Hepatocyte (in vitro differentiated cells): ENCODE data around the gene CIDEB. TPM values are rescaled to one million over a fixed set of nuclear protein-coding genes. Genes with fewer than 3 reads are reported as not detected.

Experiments
- DNase-seq: peaks from one replicate; pipeline ENCODE4 v3.0.0-alpha.2; 2016; ENCODE audit warnings: low spot score
- H2AFZ ChIP-seq: fragments of 200-600 bp; sonication (generic); 2 replicates; pipeline ENCODE4 v1.6.0; 2016; ENCODE audit warnings: antibody characterized with exemption, mild to moderate bottlenecking
- H3K27ac ChIP-seq: fragments of 200-600 bp; sonication (generic); 2 replicates; pipeline ENCODE4 v1.5.1; 2016; ENCODE audit warnings: mild to moderate bottlenecking
- H3K27me3 ChIP-seq: fragments of 200-600 bp; sonication (generic); 2 replicates; pipeline ENCODE4 v1.6.1; 2016
- H3K36me3 ChIP-seq: fragments of 200-600 bp; sonication (generic); replicated peaks from 2 replicates; pipeline ENCODE4 v1.5.1; 2016; ENCODE audit warnings: low read depth; ENCODE audit not compliant: insufficient read depth
- H3K4me1 ChIP-seq: fragments of 200-600 bp; sonication (generic); 2 replicates; pipeline ENCODE4 v1.5.1; 2016; ENCODE audit warnings: mild to moderate bottlenecking, moderate library complexity; ENCODE audit not compliant: insufficient read depth
- H3K4me2 ChIP-seq: fragments of 200-600 bp; sonication (generic); 2 replicates; pipeline ENCODE4 v1.6.0; 2016
- H3K4me3 ChIP-seq: fragments of 200-600 bp; sonication (generic); 2 replicates; pipeline ENCODE4 v1.5.1; 2016; ENCODE audit warnings: mild to moderate bottlenecking
- H3K79me2 ChIP-seq: fragments of 200-600 bp; sonication (generic); 2 replicates; pipeline ENCODE4 v1.6.0; 2017; ENCODE audit warnings: mild to moderate bottlenecking
- H3K9me2 ChIP-seq: fragments of 200-600 bp; sonication (generic); replicated peaks from 2 replicates; pipeline ENCODE4 v1.6.0; 2017; ENCODE audit warnings: mild to moderate bottlenecking; ENCODE audit not compliant: insufficient read depth
- H3K9me3 ChIP-seq: fragments of 200-600 bp; sonication (generic); 2 replicates; pipeline ENCODE4 v1.5.1; 2016; ENCODE audit warnings: low read depth, mild to moderate bottlenecking
- H4K20me1 ChIP-seq: fragments of 200-600 bp; sonication (generic); 2 replicates; pipeline ENCODE4 v1.6.0; 2016; ENCODE audit warnings: mild to moderate bottlenecking; ENCODE audit not compliant: insufficient read depth, poor library complexity, severe bottlenecking
- EZH2 ChIP-seq: fragments of 200-600 bp; sonication (generic); IDR thresholded peaks from 2 replicates; pipeline ENCODE4 v1.6.1; 2016; ENCODE audit warnings: antibody characterized with exemption, mild to moderate bottlenecking, borderline replicate concordance
- EZH2phosphoT487 ChIP-seq: fragments of 200-600 bp; sonication (generic); IDR thresholded peaks from one replicate; pipeline ENCODE4 v1.6.1; 2018; ENCODE audit warnings: antibody characterized with exemption, mild to moderate bottlenecking, low read depth, moderate library complexity; ENCODE audit not compliant: unreplicated experiment, severe bottlenecking
- WGBS: methylation state at CpG from one replicate; pipeline ENCODE4 v1.1.6; 2016; ENCODE audit warnings: low lambda C conversion rate; ENCODE audit errors: missing lambda C conversion rate; 5-methylcytosine and 5-hydroxymethylcytosine counted together
- polyA plus RNA-seq: library from polyadenylated mRNA; unstranded; fragments of >200 nt; fragmentation: Nextera tagmentation; extraction: Ambion mirVana; gene quantifications from 2 replicates; pipeline ENCODE4 v1.2.1, GENCODE V29; 2016
- total RNA-seq: library from RNA; depleted of rRNA; stranded (reverse); fragments of >200 nt; gene quantifications from 2 replicates; pipeline ENCODE4 v1.2.3, GENCODE V29; 2014
- TF ChIP-seq, protein P1 (sequence below): fragments of 200-600 bp; sonication (generic); IDR thresholded peaks from 2 replicates; pipeline ENCODE4 v1.5.1; 2016; ENCODE audit warnings: antibody characterized with exemption, mild to moderate bottlenecking; ENCODE audit not compliant: poor library complexity

CIDEB gene
- total and polyA plus RNA-seq, 2 experiments from 2014 or later: 43.0 to 59.9 TPM

DNA sequence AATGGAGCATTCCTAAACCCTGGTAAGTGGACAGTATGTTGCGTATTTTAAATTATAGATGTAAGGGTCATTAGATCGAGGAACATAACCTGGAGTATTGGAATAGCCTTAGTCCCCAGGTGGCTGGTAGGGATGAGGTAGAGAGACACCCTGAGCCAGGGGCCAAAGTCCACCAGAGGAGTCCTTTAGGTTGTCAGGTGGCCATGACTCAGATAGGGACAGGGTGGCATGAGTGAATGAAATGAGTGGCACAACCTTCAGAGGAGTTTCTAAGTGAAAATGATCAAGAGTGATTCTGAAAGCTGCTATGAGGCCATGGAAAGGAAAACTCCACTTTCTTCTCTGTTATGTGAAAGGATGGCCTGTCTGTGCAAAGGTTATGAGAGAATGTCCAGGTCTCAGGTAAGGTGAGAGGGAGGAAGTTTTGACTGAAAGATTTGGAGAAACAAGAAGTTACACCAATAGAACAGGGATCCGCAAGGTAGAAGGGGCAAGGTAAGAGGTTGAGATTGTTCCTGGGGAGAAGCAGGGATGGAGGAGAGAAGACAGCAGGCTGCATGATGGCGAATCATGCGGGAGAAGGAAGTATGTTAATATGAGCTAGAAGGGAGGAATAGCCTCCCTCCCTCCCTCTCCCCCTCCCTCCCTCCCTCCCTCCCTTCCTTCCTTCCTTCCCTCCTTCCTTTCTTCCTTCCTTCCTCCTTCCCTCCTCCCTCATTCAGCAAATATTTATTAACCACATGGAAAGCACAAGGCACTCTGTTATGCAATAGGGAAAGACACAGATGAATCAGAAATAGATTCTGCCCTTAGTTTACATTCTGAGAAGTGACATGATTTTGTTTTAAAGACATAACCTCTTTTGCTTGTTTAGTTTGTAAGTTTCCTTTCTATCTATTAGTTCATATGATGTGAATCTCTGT, 46.0 kb upstream of the CIDEB start:
- Histone ChIP-seq H3K27me3 (peaks cover 2% of the 10 kb centered on the region), H2AFZ (no peak overlapping the region), H3K36me3 (no peaks in the 10 kb centered on the region), H3K9me2 (no peaks in the 10 kb centered on the region), H3K9me3 (no peaks in the 10 kb centered on the region), H3K4me1 (no peaks in the 10 kb centered on the region), H3K4me2 (peak overlapping the region; percentile 14), H3K4me3 (no peak overlapping the region), H3K27ac (peak overlapping the region; percentile 65), H4K20me1 (no peaks in the 10 kb centered on the region), H3K79me2 (no peaks in the 10 kb centered on the region)
- WGBS: 60% methylated on average over 5 of the region's 5 CpGs
- DNase-seq: peak; percentile 53
- no peak for TF ChIP-seq EZH2phosphoT487
- TF ChIP-seq EZH2: no peak
- TF ChIP-seq, protein P1, sequence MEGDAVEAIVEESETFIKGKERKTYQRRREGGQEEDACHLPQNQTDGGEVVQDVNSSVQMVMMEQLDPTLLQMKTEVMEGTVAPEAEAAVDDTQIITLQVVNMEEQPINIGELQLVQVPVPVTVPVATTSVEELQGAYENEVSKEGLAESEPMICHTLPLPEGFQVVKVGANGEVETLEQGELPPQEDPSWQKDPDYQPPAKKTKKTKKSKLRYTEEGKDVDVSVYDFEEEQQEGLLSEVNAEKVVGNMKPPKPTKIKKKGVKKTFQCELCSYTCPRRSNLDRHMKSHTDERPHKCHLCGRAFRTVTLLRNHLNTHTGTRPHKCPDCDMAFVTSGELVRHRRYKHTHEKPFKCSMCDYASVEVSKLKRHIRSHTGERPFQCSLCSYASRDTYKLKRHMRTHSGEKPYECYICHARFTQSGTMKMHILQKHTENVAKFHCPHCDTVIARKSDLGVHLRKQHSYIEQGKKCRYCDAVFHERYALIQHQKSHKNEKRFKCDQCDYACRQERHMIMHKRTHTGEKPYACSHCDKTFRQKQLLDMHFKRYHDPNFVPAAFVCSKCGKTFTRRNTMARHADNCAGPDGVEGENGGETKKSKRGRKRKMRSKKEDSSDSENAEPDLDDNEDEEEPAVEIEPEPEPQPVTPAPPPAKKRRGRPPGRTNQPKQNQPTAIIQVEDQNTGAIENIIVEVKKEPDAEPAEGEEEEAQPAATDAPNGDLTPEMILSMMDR: no peak

DNA sequence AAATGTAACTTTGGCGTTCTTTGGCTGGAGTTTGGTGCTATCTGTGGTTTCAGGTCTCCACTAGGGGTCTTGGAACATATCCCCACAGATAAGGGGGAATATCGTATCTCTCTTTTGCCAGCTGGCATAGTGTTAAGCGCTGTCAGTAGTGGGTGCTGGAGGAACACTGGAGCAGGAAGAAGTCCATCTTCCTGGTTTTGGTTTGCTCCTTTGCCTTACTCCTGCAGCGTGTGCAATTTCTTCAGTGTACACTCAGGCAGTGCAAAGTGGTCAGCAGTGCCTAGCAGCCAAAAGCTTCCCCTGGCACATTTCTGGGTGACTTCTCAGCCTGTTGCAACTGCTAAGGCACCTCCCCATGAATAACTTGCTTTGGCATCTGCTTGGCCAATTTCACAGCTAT, 43.7 kb upstream of the CIDEB start:
- no peaks in the 10 kb centered on the region for H3K9me3 ChIP-seq
- no peak overlapping the region for H2AFZ ChIP-seq
- no peaks in the 10 kb centered on the region for H3K9me2 ChIP-seq
- no peaks in the 10 kb centered on the region for H3K79me2 ChIP-seq
- H4K20me1 ChIP-seq: no peaks in the 10 kb centered on the region
- no peak for DNase-seq
- no peaks in the 10 kb centered on the region for H3K4me1 ChIP-seq
- H3K27ac ChIP-seq: no peak overlapping the region
- TF ChIP-seq EZH2phosphoT487 (no peak), EZH2 (no peak)
- TF ChIP-seq, protein P1: no peak
- peaks cover 2% of the 10 kb centered on the region for H3K27me3 ChIP-seq
- no peak overlapping the region for H3K4me3 ChIP-seq
- 19% methylated on average over 4 of the region's 4 CpGs for WGBS
- H3K36me3 ChIP-seq: no peaks in the 10 kb centered on the region
- H3K4me2 ChIP-seq: no peak overlapping the region

DNA sequence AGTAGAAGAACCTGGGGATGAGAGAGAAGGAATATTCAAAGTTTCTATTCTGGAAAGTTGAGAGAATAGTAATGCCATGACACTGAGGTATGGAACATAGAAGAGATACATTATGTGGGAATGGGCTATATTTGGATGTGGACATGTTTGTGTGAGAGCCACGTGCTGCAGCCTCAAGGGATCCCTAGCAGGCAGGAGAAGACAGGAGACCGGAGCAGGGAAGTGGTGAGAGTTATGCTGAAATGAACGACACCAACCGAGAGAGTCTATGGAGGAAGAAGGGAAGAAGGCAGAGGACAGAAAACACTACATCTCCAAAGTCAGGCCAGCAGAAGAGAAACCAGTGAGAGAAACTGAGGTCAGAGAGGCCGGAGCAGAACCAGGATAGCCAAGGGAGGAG, 42.0 kb upstream of the CIDEB start:
- Histone ChIP-seq H4K20me1 (no peaks in the 10 kb centered on the region), H3K4me1 (no peaks in the 10 kb centered on the region), H3K4me3 (no peak overlapping the region), H3K4me2 (no peak overlapping the region), H3K9me3 (no peaks in the 10 kb centered on the region), H3K9me2 (no peaks in the 10 kb centered on the region), H3K27ac (no peak overlapping the region), H2AFZ (no peak overlapping the region), H3K27me3 (peaks cover 2% of the 10 kb centered on the region), H3K79me2 (no peaks in the 10 kb centered on the region), H3K36me3 (no peaks in the 10 kb centered on the region)
- DNase-seq: no peak
- TF ChIP-seq EZH2 (no peak), EZH2phosphoT487 (no peak)
- TF ChIP-seq, protein P1: no peak
- 78% methylated on average over 5 of the region's 5 CpGs for WGBS
